Activated T-cell treated with anti-CD3 and anti-CD28 coated beads for 48 hours (primary cell): Measurements from ENCODE around the gene SDSL.
A peak's percentile ranks its signal among the peaks of the same experiment; 100 is the strongest.

Experiments used
- DNase-seq: peaks from one replicate; pipeline ENCODE4 v3.0.0-alpha.2; 2020; ENCODE audit warnings: low read depth

The SDSL gene

GRCh38 chr12:113422030-113422885 is at the start of gene SDSL:
Gene SDSL (plus strand): TSS chr12:113422380. CDS start chr12:113427983, 5,603 bp downstream.
- peak; percentile 17 for DNase-seq

GRCh38 chr12:113373440-113373839 is 48.7 kb upstream of the SDSL start:
- no peak for DNase-seq

GRCh38 chr12:113373969-113374368 is 48.2 kb upstream of the SDSL start:
- no peak for DNase-seq

- no peak for DNase-seq
Observed at GRCh38 chr12:113374823-113375428, 47.3 kb upstream of the SDSL start.

- no peak for DNase-seq
Observed at GRCh38 chr12:113378291-113378690, 43.9 kb upstream of the SDSL start.

- no peak for DNase-seq
Observed at GRCh38 chr12:113381220-113381619, 41.0 kb upstream of the SDSL start.

GRCh38 chr12:113382206-113382605 is 40.0 kb upstream of the SDSL start:
- DNase-seq: no peak

GRCh38 chr12:113384778-113385177 is 37.4 kb upstream of the SDSL start:
- no peak for DNase-seq

GRCh38 chr12:113385282-113385882 is 36.8 kb upstream of the SDSL start:
- no peak for DNase-seq

- DNase-seq: no peak
Observed at GRCh38 chr12:113386866-113387566, 35.2 kb upstream of the SDSL start.

GRCh38 chr12:113387631-113388030 is 34.5 kb upstream of the SDSL start:
- DNase-seq: no peak

- DNase-seq: no peak
Observed at GRCh38 chr12:113388351-113388750, 33.8 kb upstream of the SDSL start.

- DNase-seq: no peak
Observed at GRCh38 chr12:113390064-113391043, 31.8 kb upstream of the SDSL start.

- no peak for DNase-seq
Observed at GRCh38 chr12:113391145-113391544, 31.0 kb upstream of the SDSL start.

GRCh38 chr12:113391650-113392337 is 30.4 kb upstream of the SDSL start:
- DNase-seq: no peak

GRCh38 chr12:113392520-113392919 is 29.7 kb upstream of the SDSL start:
- no peak for DNase-seq

GRCh38 chr12:113392988-113393579 is 29.1 kb upstream of the SDSL start:
- no peak for DNase-seq

GRCh38 chr12:113393749-113394148 is 28.4 kb upstream of the SDSL start:
- no peak for DNase-seq

- DNase-seq: no peak
Observed at GRCh38 chr12:113395119-113395518, 27.1 kb upstream of the SDSL start.

GRCh38 chr12:113396200-113396599 is 26.0 kb upstream of the SDSL start:
- DNase-seq: no peak
